ENCODE data around the gene POC5.

DNA sequence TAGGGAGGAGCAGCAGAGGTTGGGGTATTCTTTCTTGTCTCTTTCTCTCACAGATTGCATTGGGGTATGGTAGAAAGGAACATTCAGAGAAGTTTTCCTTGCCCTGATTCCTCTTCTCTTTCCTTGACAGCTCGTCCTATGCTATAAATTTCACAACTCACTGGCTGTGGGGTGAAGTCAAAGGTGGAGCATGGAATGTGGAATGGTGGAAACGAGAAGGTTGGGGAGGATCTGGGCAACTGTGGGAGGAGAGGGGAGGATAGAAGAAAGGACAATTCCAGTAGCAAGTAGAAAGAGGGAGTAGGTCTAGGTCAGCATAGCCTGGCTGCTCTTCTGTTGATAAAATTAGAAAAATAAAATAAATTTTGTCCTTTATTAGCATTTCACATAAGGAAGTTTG lies 39.0 kb upstream of the POC5 start:
- TF ChIP-seq, protein P1, sequence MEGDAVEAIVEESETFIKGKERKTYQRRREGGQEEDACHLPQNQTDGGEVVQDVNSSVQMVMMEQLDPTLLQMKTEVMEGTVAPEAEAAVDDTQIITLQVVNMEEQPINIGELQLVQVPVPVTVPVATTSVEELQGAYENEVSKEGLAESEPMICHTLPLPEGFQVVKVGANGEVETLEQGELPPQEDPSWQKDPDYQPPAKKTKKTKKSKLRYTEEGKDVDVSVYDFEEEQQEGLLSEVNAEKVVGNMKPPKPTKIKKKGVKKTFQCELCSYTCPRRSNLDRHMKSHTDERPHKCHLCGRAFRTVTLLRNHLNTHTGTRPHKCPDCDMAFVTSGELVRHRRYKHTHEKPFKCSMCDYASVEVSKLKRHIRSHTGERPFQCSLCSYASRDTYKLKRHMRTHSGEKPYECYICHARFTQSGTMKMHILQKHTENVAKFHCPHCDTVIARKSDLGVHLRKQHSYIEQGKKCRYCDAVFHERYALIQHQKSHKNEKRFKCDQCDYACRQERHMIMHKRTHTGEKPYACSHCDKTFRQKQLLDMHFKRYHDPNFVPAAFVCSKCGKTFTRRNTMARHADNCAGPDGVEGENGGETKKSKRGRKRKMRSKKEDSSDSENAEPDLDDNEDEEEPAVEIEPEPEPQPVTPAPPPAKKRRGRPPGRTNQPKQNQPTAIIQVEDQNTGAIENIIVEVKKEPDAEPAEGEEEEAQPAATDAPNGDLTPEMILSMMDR (IDR thresholded peaks at IDR 0.05; ENCODE audit: low read length): no peak
- TF ChIP-seq EZH2 (IDR thresholded peaks at IDR 0.05; ENCODE audit: borderline replicate concordance, low read length): no peak

Measured in OCI-LY1 (cell line).